Stimulated activated CD8-positive, alpha-beta memory T cell treated with anti-CD3 and anti-CD28 coated beads, Interleukin-7, amount 100 ng/mL, for 48 hours (primary cell): ENCODE measurements around the gene MS4A8.

ENCODE experiments used
- DNase-seq, 2 donors: peaks; one replicate each; pipeline ENCODE4 v3.0.0-alpha.2; 2020; ENCODE audit warnings: low read depth in 1 of 2; ENCODE audit errors: extremely low read depth in 1 of 2

MS4A8 gene

GRCh38 chr11:60762851-60763691 is 63.7 kb downstream of the MS4A8 start:
- DNase-seq: no peak

GRCh38 chr11:60763692-60764369 is 64.4 kb downstream of the MS4A8 start:
- DNase-seq: no peak

DNA sequence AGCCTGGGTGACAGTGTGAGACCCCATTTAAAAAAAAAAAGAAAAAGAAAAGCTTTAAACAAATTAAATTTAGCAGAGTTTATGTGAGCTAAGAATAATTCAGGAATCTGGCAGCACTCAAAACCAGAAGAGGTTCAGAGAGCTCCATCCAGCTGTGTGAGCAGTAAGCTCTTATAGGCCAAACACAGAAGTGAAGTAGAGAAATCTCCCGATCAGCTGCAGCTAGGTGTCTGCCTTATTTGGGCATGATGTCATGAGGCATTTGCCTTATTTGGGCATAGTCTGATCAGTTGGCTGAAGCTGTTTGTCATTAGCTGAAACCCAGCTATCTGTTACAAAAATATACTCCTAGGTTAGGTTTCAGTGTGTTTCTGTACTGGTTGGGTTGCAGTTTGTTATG is 65.5 kb downstream of the MS4A8 start:
- DNase-seq: no peak

- DNase-seq: no peak
These were observed 65.9 kb downstream of the MS4A8 start for GRCh38 chr11:60765355-60765754.
